RPMI8226 (cell line): ENCODE measurements around the gene AEBP1.

ENCODE experiments used
- DNase-seq: peaks from one replicate; pipeline ENCODE4 v3.0.0-alpha.2; 2015

The AEBP1 gene

DNA sequence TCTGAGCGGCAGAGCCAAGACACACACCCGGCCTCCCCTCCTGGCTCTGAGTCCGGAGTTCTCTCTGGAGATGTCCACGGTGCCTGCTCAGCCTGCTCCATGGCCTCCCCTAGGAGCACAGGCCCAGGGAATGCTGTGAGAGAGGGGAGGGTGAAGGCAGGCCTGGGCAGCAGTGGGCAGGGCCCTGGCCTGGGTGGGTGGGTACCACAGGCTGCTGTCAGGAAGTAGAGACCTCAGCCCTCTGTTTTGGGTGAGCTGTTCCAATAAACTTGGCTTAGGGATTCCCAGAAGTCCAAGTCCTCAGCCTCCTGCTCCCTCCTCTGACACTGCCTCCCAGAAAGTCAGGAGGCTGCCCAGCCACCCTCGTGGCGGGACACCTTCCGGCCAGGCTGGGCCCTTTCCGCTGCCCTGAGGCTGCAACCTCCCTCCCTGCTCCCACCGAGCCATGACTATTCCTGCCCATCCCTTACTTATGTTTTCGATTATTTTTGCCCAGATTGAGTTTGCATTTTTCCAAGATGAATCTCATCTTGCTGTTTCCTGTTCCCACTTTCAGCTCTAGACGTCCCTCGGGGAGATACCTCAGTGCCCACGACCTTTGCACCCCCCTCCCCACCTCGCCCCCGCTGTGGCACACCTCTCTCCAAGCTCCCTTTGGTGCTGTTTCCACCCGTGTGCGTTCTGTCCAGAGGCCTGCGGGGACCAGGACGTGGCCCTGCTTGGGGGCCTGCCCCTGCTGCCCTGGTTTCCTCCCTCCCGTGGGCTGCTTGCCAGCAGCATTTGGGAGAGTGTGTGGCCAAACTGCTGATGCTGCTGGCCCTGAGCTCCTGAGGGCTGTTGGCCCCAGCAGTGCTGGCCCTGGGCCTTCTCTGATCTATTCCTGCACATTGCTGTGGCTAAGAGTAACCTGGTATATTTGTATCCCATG is 16.0 kb upstream of the AEBP1 start:
- peak; percentile 81 for DNase-seq

DNA sequence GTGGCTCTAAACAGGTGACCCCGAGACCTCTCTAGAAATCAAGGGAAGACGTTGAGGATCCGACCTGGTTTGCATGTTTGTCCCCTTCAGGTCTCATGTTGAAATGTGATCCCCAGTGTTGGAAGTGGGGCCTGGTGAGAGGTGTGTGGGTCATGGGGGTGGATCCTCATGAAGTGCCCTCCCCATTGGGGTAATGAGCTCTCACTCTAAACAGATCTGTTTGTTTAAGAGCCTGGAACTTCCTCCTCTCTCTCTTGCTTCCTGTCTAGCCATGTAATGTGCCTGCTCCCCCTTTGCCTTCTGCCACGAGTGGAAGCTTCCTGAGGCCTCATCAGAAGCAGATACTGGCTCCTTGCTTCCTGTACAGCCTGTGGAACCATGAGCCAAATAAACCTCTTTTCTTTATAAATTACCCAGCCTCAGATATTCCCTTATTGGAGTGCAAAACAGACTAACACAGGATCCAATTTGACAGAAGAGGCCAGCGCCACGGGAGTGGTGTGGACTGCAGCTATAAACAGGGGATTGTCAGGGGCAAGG is 11.0 kb upstream of the AEBP1 start:
- no peak for DNase-seq

DNA sequence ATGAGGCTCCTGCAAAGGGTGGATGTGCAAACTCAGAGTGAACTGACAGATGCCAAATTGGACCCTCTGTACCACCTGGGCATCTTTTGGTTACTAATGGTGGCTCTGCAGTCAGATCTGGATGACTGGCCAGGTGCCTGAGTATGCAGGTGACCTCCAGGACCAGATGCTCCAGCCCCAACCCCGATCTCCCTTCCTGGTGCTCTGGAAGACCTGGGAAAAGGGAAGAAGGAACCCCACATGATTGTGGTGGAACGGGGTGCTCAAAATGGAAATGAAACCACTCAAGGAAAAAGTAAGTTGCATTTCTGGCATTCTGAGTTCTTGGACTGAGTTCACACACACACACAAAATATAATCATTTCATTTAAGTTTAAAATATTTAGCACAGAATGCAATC is 9.8 kb upstream of the AEBP1 start:
- DNase-seq, result no peak

GRCh38 chr7:44094883-44095592 is 9.1 kb upstream of the AEBP1 start:
- no peak for DNase-seq

DNA sequence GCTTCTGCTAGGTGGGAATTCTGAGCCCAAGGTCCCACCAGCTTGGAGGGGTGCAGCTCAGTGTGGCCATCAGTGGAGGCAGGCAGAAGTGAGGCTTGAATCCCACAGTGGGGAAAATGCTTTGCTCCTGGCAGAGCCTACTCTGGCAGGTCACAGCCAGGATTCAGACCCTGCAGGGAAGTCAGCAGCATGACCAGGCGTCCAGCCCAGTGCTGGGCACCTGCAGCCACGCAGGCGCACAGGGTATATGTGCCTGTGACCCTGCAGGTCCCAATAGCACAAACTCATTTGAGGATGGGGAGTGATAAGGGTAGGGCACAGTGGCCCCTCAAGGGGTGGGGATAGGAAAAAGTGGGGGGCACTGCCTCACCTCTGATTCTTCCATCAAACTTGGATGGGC is 8.4 kb upstream of the AEBP1 start:
- no peak for DNase-seq

DNA sequence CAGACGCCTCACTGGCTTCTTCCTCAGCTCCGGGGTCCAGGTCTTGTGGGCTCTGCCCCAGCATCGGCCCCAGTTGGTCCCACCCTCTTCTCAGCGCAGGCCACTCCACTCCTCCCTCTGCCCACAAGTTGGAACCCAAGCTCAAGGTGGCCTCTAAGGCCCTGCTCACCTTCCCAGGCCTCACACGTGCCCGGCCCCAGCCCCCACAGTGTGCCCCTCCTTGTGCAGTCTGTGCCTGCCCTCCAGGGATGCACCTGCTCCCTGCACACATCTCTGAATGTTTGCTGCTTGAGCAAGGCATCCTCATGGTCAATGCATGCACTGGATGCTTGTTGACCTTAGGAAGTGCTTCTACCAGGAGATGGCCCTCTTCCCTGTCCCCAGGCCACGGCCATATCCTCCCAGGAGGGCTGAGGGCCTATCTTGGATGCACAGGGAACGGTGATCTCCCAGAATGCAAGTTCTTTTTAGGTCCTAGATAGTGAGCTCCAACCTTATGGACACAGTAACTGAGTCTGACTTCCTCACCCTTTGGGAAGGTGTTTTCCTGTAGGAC is 7.7 kb upstream of the AEBP1 start:
- DNase-seq, result peak; percentile 85

DNA sequence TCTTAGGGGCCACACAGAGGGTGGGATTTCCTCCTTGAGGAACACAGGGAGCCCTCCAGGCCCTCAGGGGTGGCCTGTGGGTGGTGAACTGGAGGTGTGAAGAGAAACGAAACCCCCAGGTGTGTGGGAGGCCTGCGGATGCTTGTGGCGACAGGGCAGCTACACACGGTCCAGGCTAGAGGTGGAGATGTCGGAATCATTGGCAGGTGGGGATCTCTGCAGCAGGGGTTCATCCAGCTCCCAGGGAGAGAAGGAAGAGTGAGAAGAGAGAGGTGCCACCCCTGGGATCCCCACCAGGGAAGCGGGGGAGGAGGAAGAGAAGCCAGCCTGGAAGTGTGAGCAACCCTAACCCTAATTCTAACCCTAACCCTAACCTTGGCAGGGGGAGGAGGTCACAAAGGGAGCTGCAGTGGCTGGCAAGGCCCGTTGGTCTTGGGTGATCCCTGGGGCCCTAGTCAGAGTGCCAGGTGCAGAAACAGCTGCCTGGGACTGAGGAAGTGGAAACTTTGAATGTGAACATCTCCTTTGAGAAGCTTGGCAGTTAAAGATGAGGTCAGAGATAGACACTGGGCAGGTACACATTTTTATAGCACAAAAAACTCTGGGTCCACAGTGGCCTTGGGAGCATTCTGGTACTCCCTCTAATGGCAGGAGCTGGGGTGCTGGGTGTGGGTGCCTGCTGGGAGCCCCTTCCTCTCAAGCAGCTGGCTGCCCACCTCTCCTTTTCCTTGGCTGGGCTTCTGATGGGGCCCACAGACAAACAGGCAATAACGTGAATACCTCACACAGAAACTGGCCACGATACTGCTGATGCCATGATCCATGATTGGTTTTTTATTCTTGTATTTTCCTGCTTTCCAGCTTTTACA is 6.8 kb upstream of the AEBP1 start:
- peak; percentile 96 for DNase-seq

GRCh38 chr7:44098092-44099068 is 5.8 kb upstream of the AEBP1 start:
- DNase-seq, result no peak

- no peak for DNase-seq
These were observed 4.5 kb upstream of the AEBP1 start for GRCh38 chr7:44099669-44100068.

DNA sequence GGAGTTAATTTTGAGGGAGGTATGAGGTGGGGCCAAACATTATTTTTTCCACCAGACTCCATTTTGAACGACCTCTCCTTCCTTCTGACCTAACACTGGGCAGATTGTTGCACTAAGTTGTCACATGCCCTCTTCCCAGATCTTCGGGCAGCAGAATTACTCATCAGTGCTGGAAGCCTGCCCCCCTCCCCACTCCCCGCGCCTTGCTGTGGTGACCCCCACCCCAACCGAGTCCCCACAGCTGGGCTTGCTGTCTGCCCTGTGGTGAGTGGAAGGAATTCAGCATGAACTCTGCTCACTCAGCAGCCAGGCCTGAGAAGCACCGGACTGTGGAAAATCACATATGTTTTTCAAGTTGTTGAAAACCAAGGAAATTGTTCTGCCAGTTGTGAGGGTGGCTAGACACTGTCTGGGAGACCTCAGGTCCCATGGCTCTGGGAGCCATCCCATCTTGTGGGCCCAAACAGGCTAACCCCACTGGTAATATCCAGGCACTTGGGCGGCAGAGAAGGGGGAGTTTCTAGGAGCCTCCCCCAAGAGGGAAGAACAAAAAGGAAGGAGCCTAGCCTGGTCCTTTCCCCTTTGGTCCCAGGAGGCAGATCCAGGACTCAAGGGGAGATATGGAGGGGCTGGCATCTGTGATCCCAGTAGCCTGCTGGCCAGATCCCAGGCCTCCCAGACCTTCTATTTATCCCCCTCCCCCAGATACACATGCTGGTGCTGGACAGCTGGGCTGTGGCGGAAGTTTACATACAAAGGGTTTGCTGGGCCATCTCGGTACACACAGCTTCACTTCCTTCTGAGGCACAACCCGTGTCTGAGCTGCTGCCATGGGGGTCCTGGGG is 3.5 kb upstream of the AEBP1 start:
- no peak for DNase-seq

GRCh38 chr7:44101303-44101965 is 2.7 kb upstream of the AEBP1 start:
- DNase-seq, result no peak

DNA sequence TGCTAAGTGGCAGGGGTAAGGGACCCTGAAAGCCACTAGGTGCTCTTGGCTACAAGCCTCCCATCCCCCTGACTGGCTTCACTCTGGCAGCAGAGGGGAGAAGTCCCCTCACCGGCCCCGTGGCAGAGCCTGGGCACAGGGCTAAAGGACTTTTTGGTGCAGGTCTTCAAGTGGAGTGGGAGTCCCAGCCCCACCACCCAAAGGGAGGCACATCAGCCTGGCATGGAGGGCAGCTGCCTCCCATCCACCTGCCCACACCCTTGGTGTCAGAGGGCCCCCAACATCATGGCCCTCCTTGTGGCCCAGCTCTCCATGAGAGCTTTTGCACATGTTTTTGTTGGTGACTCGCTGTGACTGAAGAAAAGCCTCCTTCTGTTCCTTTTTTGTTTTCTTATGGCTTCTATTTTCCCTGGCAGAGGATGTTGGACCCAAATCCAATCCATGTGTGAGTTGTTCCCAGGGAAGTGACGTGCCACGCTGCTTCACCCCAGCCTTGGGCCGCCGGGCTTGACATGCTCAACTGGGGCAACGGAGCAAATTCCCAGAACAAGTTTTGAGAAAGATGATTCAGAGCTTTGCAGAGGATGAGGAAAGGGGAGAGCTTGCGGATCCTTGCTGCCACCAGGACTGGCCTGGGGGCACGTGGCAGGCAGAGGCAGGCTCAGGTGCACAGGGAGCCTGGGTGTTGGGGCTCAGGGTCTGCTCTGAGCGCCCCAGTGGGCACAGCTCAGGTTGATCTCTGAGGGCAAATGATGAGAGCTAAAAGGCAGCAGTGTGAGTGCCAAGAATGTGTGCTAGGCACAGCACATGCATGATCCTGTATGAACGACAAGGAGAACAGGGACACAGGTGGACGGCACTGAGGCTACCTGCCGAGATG is 1.9 kb upstream of the AEBP1 start:
- DNase-seq, result no peak

GRCh38 chr7:44102846-44103565 is 1.1 kb upstream of the AEBP1 start:
- no peak for DNase-seq

DNA sequence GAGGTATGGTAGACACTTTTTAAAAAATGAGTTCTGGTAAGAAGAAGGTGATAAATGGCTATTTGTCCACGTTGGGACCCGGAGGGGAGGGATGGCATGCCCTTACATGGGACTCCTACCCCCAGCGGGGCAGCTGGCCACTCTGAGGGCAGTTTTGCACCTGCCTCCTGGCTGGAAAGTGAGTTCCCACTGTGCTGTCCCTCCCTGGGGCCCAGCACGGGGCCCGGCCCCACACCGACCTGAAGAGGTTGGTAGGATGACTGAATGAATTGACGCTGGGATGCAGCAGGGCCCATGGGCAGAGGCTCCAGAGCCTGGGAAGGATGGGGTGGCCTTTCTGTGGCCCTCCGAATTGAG is 601 bp upstream of the AEBP1 start:
- DNase-seq, result no peak

DNA sequence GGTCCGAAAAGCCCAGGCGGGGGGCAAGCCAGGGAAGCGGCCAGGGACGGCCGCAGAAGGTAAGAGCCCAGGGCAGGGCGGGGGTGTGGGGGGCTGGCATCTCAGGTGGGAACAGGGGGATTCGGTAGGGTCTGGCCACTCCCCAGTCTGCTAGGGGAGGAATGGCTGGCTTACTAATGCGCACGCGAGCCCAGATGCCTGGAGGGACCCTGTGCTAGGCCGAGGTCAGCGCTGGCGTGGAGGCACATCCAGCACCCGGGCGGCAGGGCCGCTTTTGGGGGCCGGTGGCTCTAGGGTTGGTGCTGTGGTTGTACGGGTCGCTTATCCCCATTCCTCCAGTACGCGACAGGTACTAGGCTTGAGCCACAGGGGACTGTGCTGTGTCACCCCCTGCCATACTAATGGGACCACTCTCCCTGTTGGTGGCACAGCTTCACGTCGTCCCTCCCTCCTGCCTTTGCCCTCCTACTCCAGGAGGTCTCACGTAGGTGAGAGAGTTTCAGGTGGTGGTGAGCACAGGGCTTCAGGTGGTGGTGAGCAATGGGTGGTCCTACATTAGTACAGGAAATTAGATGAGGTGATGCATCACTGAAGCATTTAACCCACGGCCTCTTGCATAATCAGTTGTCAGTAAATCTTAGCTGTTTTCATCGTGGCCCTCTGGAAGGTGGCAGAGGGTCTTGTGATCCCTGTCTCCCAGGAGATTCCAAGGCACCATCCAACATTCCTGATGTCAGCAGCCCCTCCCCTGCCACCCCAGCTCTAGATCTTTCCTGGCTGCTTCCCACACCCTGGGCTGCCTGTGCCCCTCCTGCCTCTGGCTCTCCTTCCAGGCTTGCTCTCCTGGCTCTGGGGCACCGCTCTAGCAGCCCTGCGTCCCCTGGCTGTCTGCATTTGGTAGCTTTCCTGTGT is 971 bp downstream of the AEBP1 start:
- DNase-seq, result no peak

GRCh38 chr7:44105832-44106231 is 1.7 kb downstream of the AEBP1 start:
- no peak for DNase-seq
